DND-41 (cell line): ENCODE measurements around the gene CA11.
"Not testable (repeated sequence)": the region's sequence is repeated elsewhere in the genome, so short reads cannot be mapped to it uniquely, and the experiment has no call there.

Source experiments
- ATAC-seq: fragments of 200-7000 bp; cut with Tn5 transposase; 3 replicates; pipeline ENCODE4 v1.9.1; 2021; ENCODE audit warnings: low read depth; ENCODE audit not compliant: insufficient read depth
- DNase-seq: peaks from one replicate; pipeline ENCODE4 v3.0.0-alpha.2; 2020
- H2AFZ ChIP-seq: 2 replicates; pipeline ENCODE4 v1.6.0; 2012; ENCODE audit warnings: low read depth, low read length
- H3K27ac ChIP-seq: 2 replicates; pipeline ENCODE4 v1.5.1; 2012; ENCODE audit warnings: low read length, inconsistent platforms
- H3K27me3 ChIP-seq: fragments of 200-600 bp; sonication (generic); 2 replicates; pipeline ENCODE4 v1.6.0; 2012; ENCODE audit warnings: low read length, mild to moderate bottlenecking, inconsistent platforms; ENCODE audit not compliant: insufficient read depth, poor library complexity
- H3K36me3 ChIP-seq: 2 replicates; pipeline ENCODE4 v1.5.1; 2012; ENCODE audit warnings: low read length, inconsistent platforms; ENCODE audit not compliant: insufficient read depth
- H3K4me1 ChIP-seq: 2 replicates; pipeline ENCODE4 v1.5.1; 2012; ENCODE audit warnings: mild to moderate bottlenecking, low read length; ENCODE audit not compliant: insufficient read depth
- H3K4me2 ChIP-seq: 2 replicates; pipeline ENCODE4 v1.6.0; 2012; ENCODE audit warnings: mild to moderate bottlenecking, moderate library complexity, low read length, inconsistent platforms; ENCODE audit not compliant: insufficient read depth
- H3K4me3 ChIP-seq, 2 experiments: fragments of 200-600 bp in 1 of 2; shearing (Covaris generic) in 1 of 2; 2 replicates each; pipeline ENCODE4 v1.5.1; 2012 to 2016; ENCODE audit warnings: inconsistent platforms in 2 of 2, low read length in 2 of 2, mild to moderate bottlenecking in 2 of 2, low read depth in 1 of 2, moderate library complexity in 1 of 2
- H3K79me2 ChIP-seq: 2 replicates; pipeline ENCODE4 v1.6.0; 2012; ENCODE audit warnings: low read length, inconsistent platforms; ENCODE audit not compliant: insufficient read depth
- H3K9ac ChIP-seq: 2 replicates; pipeline ENCODE4 v1.6.0; 2012; ENCODE audit warnings: low read depth, mild to moderate bottlenecking, inconsistent platforms, low read length, moderate library complexity
- H3K9me3 ChIP-seq: 2 replicates; pipeline ENCODE4 v1.5.1; 2012; ENCODE audit warnings: low read length, moderate library complexity, mild to moderate bottlenecking, inconsistent platforms; ENCODE audit not compliant: insufficient read depth, severe bottlenecking
- H4K20me1 ChIP-seq: 2 replicates; pipeline ENCODE4 v1.6.0; 2012; ENCODE audit warnings: low read length; ENCODE audit not compliant: insufficient read depth
- CTCF ChIP-seq: IDR thresholded peaks from 2 replicates; pipeline ENCODE4 v1.5.1; 2012; ENCODE audit warnings: borderline replicate concordance, low read length, moderate library complexity, mild to moderate bottlenecking; ENCODE audit not compliant: poor library complexity, severe bottlenecking; ENCODE audit errors: extremely low read depth
- EZH2 ChIP-seq: IDR thresholded peaks from 3 replicates; pipeline ENCODE4 v1.6.1; 2012; ENCODE audit warnings: borderline replicate concordance, low read depth, mild to moderate bottlenecking, moderate library complexity, low read length, inconsistent platforms; ENCODE audit not compliant: severe bottlenecking

Gene CA11

GRCh38 chr19:48658483-48658882 is 12.5 kb upstream of the CA11 start:
- H3K27me3 ChIP-seq, result no peaks in the 10 kb centered on the region
- no peak overlapping the region for H3K4me3 ChIP-seq
- H3K4me1 ChIP-seq, result peaks cover 29% of the 10 kb centered on the region
- H3K79me2 ChIP-seq, result no peaks in the 10 kb centered on the region
- no peak overlapping the region for H3K9ac ChIP-seq
- H3K4me2 ChIP-seq, result no peak overlapping the region
- H4K20me1 ChIP-seq, result no peaks in the 10 kb centered on the region
- no peak overlapping the region for H3K27ac ChIP-seq
- DNase-seq, result no peak
- TF ChIP-seq EZH2, result no peak
- no peak for TF ChIP-seq CTCF
- no peak overlapping the region for H2AFZ ChIP-seq
- ATAC-seq, result no peak
- no peaks in the 10 kb centered on the region for H3K9me3 ChIP-seq
- no peaks in the 10 kb centered on the region for H3K36me3 ChIP-seq

GRCh38 chr19:48657828-48658227 is 11.8 kb upstream of the CA11 start:
- H4K20me1 ChIP-seq, H3K27ac ChIP-seq, H3K4me2 ChIP-seq, H3K79me2 ChIP-seq, H2AFZ ChIP-seq, H3K4me3 ChIP-seq, ATAC-seq, DNase-seq, H3K9me3 ChIP-seq, H3K9ac ChIP-seq, H3K27me3 ChIP-seq, H3K36me3 ChIP-seq: not testable (repeated sequence)
- peaks cover 29% of the 10 kb centered on the region for H3K4me1 ChIP-seq

- ATAC-seq, result no peak
- Histone ChIP-seq H4K20me1 (no peaks in the 10 kb centered on the region), H3K4me3 (no peak overlapping the region), H3K36me3 (no peaks in the 10 kb centered on the region), H3K4me1 (peaks cover 29% of the 10 kb centered on the region), H3K9ac (no peak overlapping the region), H3K27ac (no peak overlapping the region), H2AFZ (no peak overlapping the region), H3K9me3 (no peaks in the 10 kb centered on the region), H3K27me3 (no peaks in the 10 kb centered on the region), H3K4me2 (no peak overlapping the region), H3K79me2 (no peaks in the 10 kb centered on the region)
- TF ChIP-seq CTCF (no peak), EZH2 (no peak)
- DNase-seq, result no peak
Measured at GRCh38 chr19:48656840-48657474, 11.0 kb upstream of the CA11 start.

GRCh38 chr19:48654299-48655059 is 8.5 kb upstream of the CA11 start:
- Histone ChIP-seq H3K36me3 (no peaks in the 10 kb centered on the region), H3K4me2 (no peak overlapping the region), H3K4me1 (peaks cover 14% of the 10 kb centered on the region), H2AFZ (peak overlapping the region; percentile 57), H3K79me2 (no peaks in the 10 kb centered on the region), H3K27ac (peak overlapping the region; percentile 58), H3K9me3 (no peaks in the 10 kb centered on the region), H3K27me3 (no peaks in the 10 kb centered on the region), H3K4me3 (no peak overlapping the region), H4K20me1 (no peaks in the 10 kb centered on the region), H3K9ac (peak overlapping the region; percentile 25; the same call in 1 of the 2 replicates)
- DNase-seq (peak; percentile 75), ATAC-seq (peak; percentile 80)
- TF ChIP-seq EZH2 (no peak), CTCF (no peak)
